Neural progenitor cell (in vitro differentiated cells): ENCODE data around the gene PRAC2. TPM values are rescaled to one million over a fixed set of nuclear protein-coding genes. Genes with fewer than 3 reads are reported as not detected.
A peak's percentile ranks its signal among the peaks of the same experiment; 100 is the strongest.

Source experiments
- DNase-seq: peaks from one replicate; pipeline ENCODE4 v3.0.0-alpha.2; 2016; ENCODE audit warnings: low spot score
- H2AFZ ChIP-seq: fragments of 200-600 bp; sonication (generic); replicated peaks from 2 replicates; pipeline ENCODE4 v1.6.1; 2016; ENCODE audit warnings: antibody characterized with exemption
- H3F3A ChIP-seq: fragments of 200-600 bp; sonication (generic); 2 replicates; pipeline ENCODE4 v1.6.1; 2016; ENCODE audit warnings: antibody characterized with exemption, low read depth
- H3K27ac ChIP-seq: fragments of 200-600 bp; sonication (generic); 2 replicates; pipeline ENCODE4 v1.5.1; 2016; ENCODE audit warnings: mild to moderate bottlenecking
- H3K27me3 ChIP-seq: fragments of 200-600 bp; sonication (generic); 2 replicates; pipeline ENCODE4 v1.6.1; 2016; ENCODE audit warnings: mild to moderate bottlenecking, moderate library complexity
- H3K36me3 ChIP-seq: fragments of 200-600 bp; sonication (generic); 2 replicates; pipeline ENCODE4 v1.5.1; 2016
- H3K4me1 ChIP-seq: fragments of 200-600 bp; sonication (generic); 2 replicates; pipeline ENCODE4 v1.6.1; 2016; ENCODE audit warnings: mixed run types
- H3K4me2 ChIP-seq: fragments of 200-600 bp; sonication (generic); 2 replicates; pipeline ENCODE4 v1.6.1; 2016
- H3K4me3 ChIP-seq: fragments of 200-600 bp; sonication (generic); 2 replicates; pipeline ENCODE4 v1.5.1; 2016
- H3K79me2 ChIP-seq: fragments of 200-600 bp; sonication (generic); 2 replicates; pipeline ENCODE4 v1.6.1; 2016; ENCODE audit warnings: low read depth
- H3K9ac ChIP-seq: fragments of 200-600 bp; sonication (generic); 2 replicates; pipeline ENCODE4 v1.6.1; 2016
- H3K9me3 ChIP-seq: fragments of 200-600 bp; sonication (generic); 2 replicates; pipeline ENCODE4 v1.5.1; 2016; ENCODE audit warnings: low read depth
- H4K20me1 ChIP-seq: fragments of 200-600 bp; sonication (generic); 2 replicates; pipeline ENCODE4 v1.6.1; 2016; ENCODE audit warnings: low read depth
- H3K27ac Mint-ChIP-seq: 3 replicates; pipeline ENCODE4 v1.8.0; 2021; ENCODE audit warnings: mixed read lengths
- H3K27me3 Mint-ChIP-seq: 2 replicates; pipeline ENCODE4 v1.8.0; 2022; ENCODE audit warnings: low read depth, mild to moderate bottlenecking, inconsistent platforms, moderate library complexity, mixed read lengths; ENCODE audit not compliant: insufficient read depth
- H3K36me3 Mint-ChIP-seq: 3 replicates; pipeline ENCODE4 v1.8.0; 2021; ENCODE audit warnings: mixed read lengths
- H3K4me1 Mint-ChIP-seq: 3 replicates; pipeline ENCODE4 v1.8.0; 2021; ENCODE audit warnings: mixed read lengths
- H3K4me3 Mint-ChIP-seq: 3 replicates; pipeline ENCODE4 v1.8.0; 2021; ENCODE audit warnings: mild to moderate bottlenecking, moderate library complexity, mixed read lengths
- H3K9me3 Mint-ChIP-seq: 3 replicates; pipeline ENCODE4 v1.8.0; 2020; ENCODE audit warnings: mixed read lengths
- EZH2 ChIP-seq: fragments of 200-600 bp; sonication (generic); IDR thresholded peaks from 2 replicates; pipeline ENCODE4 v1.6.1; 2017; ENCODE audit warnings: antibody characterized with exemption, mild to moderate bottlenecking, moderate library complexity
- EZH2phosphoT487 ChIP-seq: fragments of 200-600 bp; sonication (generic); IDR thresholded peaks from 2 replicates; pipeline ENCODE4 v1.6.1; 2017; ENCODE audit warnings: antibody characterized with exemption
- total RNA-seq: library from RNA; depleted of rRNA; stranded (reverse); fragments of >200 nt; gene quantifications from 2 replicates; pipeline ENCODE4 v1.2.3, GENCODE V29; 2015; ENCODE audit warnings: low replicate concordance
- TF ChIP-seq, protein P1 (sequence below): fragments of 200-600 bp; sonication (generic); IDR thresholded peaks from 2 replicates; pipeline ENCODE4 v1.5.1; 2017; ENCODE audit warnings: antibody characterized with exemption, mild to moderate bottlenecking

Gene PRAC2
- total RNA-seq, 1 donor from 2014 or later, result not detected

- DNase-seq, result no peak
- Histone ChIP-seq H3K79me2 (no peaks in the 10 kb centered on the region), H3F3A (peaks cover 7% of the 10 kb centered on the region), H2AFZ (no peak overlapping the region), H3K4me1 (no peaks in the 10 kb centered on the region), H3K4me2 (no peak overlapping the region), H3K27ac (no peak overlapping the region), H3K36me3 (no peaks in the 10 kb centered on the region), H3K9me3 (no peaks in the 10 kb centered on the region), H3K4me3 (no peak overlapping the region), H3K9ac (no peak overlapping the region), H4K20me1 (peaks cover 82% of the 10 kb centered on the region), H3K27me3 (peaks cover 100% of the 10 kb centered on the region)
- no peak overlapping the region for H3K27ac Mint-ChIP-seq
- TF ChIP-seq EZH2, result no peak
- peaks cover 2% of the 10 kb centered on the region for H3K4me1 Mint-ChIP-seq
- peaks cover 13% of the 10 kb centered on the region for H3K9me3 Mint-ChIP-seq
- H3K36me3 Mint-ChIP-seq, result peaks cover 3% of the 10 kb centered on the region
- H3K4me3 Mint-ChIP-seq, result no peak overlapping the region
- peaks cover 97% of the 10 kb centered on the region for H3K27me3 Mint-ChIP-seq
These were observed 3.3 kb downstream of the PRAC2 start for GRCh38 chr17:48726114-48726915.

DNA sequence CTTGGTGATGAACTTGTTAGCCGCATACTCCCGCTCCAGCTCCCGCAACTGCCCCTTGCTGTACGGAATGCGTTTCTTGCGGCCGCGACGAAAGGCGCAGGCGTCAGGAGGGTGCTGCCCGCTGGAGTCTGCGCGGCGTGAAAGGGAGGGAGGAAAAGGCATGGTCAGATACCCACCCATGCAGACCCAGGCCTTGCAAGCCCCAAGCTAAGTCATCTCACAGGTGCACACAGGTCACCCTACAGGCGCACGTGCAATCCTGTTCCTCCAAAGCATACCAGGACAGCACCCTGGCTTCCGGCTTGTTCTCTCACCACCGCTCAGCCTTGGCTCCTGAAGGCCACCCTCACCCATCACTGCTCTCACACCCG is 3.9 kb downstream of the PRAC2 start:
- H3K27ac Mint-ChIP-seq, result no peak overlapping the region
- TF ChIP-seq EZH2phosphoT487, result no peak
- TF ChIP-seq EZH2, result peak; percentile 52
- peaks cover 98% of the 10 kb centered on the region for H3K27me3 Mint-ChIP-seq
- peaks cover 13% of the 10 kb centered on the region for H3K9me3 Mint-ChIP-seq
- peaks cover 3% of the 10 kb centered on the region for H3K36me3 Mint-ChIP-seq
- peaks cover 7% of the 10 kb centered on the region for H3F3A ChIP-seq
- no peaks in the 10 kb centered on the region for H3K36me3 ChIP-seq
- no peaks in the 10 kb centered on the region for H3K9me3 ChIP-seq
- no peak overlapping the region for H2AFZ ChIP-seq
- H3K4me1 Mint-ChIP-seq, result peaks cover 2% of the 10 kb centered on the region
- no peak overlapping the region for H3K4me3 Mint-ChIP-seq
- H3K27ac ChIP-seq, result no peak overlapping the region
- H3K9ac ChIP-seq, result no peak overlapping the region
- no peak overlapping the region for H3K4me3 ChIP-seq
- H3K4me1 ChIP-seq, result no peaks in the 10 kb centered on the region
- H3K79me2 ChIP-seq, result no peaks in the 10 kb centered on the region
- no peak for DNase-seq
- peaks cover 82% of the 10 kb centered on the region for H4K20me1 ChIP-seq
- H3K4me2 ChIP-seq, result no peak overlapping the region
- H3K27me3 ChIP-seq, result peaks cover 100% of the 10 kb centered on the region

- no peaks in the 10 kb centered on the region for H3K4me1 ChIP-seq
- no peaks in the 10 kb centered on the region for H3K79me2 ChIP-seq
- no peaks in the 10 kb centered on the region for H3K9me3 ChIP-seq
- peaks cover 98% of the 10 kb centered on the region for H3K27me3 Mint-ChIP-seq
- H3F3A ChIP-seq, result peaks cover 7% of the 10 kb centered on the region
- no peak overlapping the region for H3K9ac ChIP-seq
- no peak overlapping the region for H2AFZ ChIP-seq
- peaks cover 82% of the 10 kb centered on the region for H4K20me1 ChIP-seq
- DNase-seq, result no peak
- TF ChIP-seq, protein P1, sequence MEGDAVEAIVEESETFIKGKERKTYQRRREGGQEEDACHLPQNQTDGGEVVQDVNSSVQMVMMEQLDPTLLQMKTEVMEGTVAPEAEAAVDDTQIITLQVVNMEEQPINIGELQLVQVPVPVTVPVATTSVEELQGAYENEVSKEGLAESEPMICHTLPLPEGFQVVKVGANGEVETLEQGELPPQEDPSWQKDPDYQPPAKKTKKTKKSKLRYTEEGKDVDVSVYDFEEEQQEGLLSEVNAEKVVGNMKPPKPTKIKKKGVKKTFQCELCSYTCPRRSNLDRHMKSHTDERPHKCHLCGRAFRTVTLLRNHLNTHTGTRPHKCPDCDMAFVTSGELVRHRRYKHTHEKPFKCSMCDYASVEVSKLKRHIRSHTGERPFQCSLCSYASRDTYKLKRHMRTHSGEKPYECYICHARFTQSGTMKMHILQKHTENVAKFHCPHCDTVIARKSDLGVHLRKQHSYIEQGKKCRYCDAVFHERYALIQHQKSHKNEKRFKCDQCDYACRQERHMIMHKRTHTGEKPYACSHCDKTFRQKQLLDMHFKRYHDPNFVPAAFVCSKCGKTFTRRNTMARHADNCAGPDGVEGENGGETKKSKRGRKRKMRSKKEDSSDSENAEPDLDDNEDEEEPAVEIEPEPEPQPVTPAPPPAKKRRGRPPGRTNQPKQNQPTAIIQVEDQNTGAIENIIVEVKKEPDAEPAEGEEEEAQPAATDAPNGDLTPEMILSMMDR, result no peak
- TF ChIP-seq EZH2phosphoT487, result no peak
- no peak for TF ChIP-seq EZH2
- no peaks in the 10 kb centered on the region for H3K36me3 ChIP-seq
- peaks cover 2% of the 10 kb centered on the region for H3K4me1 Mint-ChIP-seq
- H3K4me3 Mint-ChIP-seq, result no peak overlapping the region
- H3K4me2 ChIP-seq, result no peak overlapping the region
- H3K36me3 Mint-ChIP-seq, result peaks cover 3% of the 10 kb centered on the region
- no peak overlapping the region for H3K4me3 ChIP-seq
- H3K9me3 Mint-ChIP-seq, result peaks cover 13% of the 10 kb centered on the region
- H3K27ac Mint-ChIP-seq, result no peak overlapping the region
- peaks cover 100% of the 10 kb centered on the region for H3K27me3 ChIP-seq
- no peak overlapping the region for H3K27ac ChIP-seq
These were observed 4.6 kb downstream of the PRAC2 start for GRCh38 chr17:48727415-48728175.

GRCh38 chr17:48728232-48729231 is 5.5 kb downstream of the PRAC2 start, which contains the start of gene HOXB13:
Gene HOXB13, minus strand, starts transcription at chr17:48728750. Its CDS starts 157 bp downstream, at chr17:48728593.
- Histone ChIP-seq H3F3A (peaks cover 4% of the 10 kb centered on the region), H3K4me3 (peak within 1 kb of the TSS; percentile 22), H3K4me1 (no peaks in the 10 kb centered on the region), H3K36me3 (no peaks in the 10 kb centered on the region), H3K9me3 (no peaks in the 10 kb centered on the region), H3K27me3 (peaks cover 100% of the 10 kb centered on the region), H3K9ac (no peak within 1 kb of the TSS), H3K79me2 (no peaks in the 10 kb centered on the region), H3K4me2 (peak within 1 kb of the TSS; percentile 62), H4K20me1 (peaks cover 82% of the 10 kb centered on the region), H3K27ac (no peak within 1 kb of the TSS), H2AFZ (no peak within 1 kb of the TSS)
- TF ChIP-seq EZH2 (peak; percentile 89), EZH2phosphoT487 (peak; percentile 86)
- TF ChIP-seq, protein P1, result no peak
- Mint-ChIP-seq H3K27ac (no peak within 1 kb of the TSS), H3K36me3 (peaks cover 3% of the 10 kb centered on the region), H3K27me3 (peaks cover 96% of the 10 kb centered on the region), H3K9me3 (peaks cover 13% of the 10 kb centered on the region), H3K4me3 (no peak within 1 kb of the TSS), H3K4me1 (peaks cover 2% of the 10 kb centered on the region)
- peak; percentile 74 for DNase-seq
